GM12878 (cell line): ENCODE data around the gene LDLRAD4. TPM values are rescaled to one million over a fixed set of nuclear protein-coding genes. Genes with fewer than 3 reads are reported as not detected.

ENCODE experiments used
- ATAC-seq: fragments of 200-7000 bp; cut with Tn5 transposase; 3 replicates; pipeline ENCODE4 v1.9.1; 2020; ENCODE audit warnings: mild to moderate bottlenecking, moderate library complexity
- BruUV-seq: library from RNA; stranded (reverse); fragments of 400-500 nt; replicated peaks from 2 replicates; lab custom pipeline; 2021; lab: Mats Ljungman, UMichigan
- CTCF ChIA-PET: fragments of 300-600 bp; sonication (Branson Sonifier 250); formaldehyde crosslinking; extraction: SDS; loops from one replicate; lab custom pipeline; 2021; ENCODE audit warnings: inconsistent platforms; lab: Yijun Ruan, JAX
- POLR2A ChIA-PET: fragments of 350-600 bp; formaldehyde crosslinking; extraction: SDS; loops from one replicate; lab custom pipeline; 2021; ENCODE audit warnings: inconsistent platforms; lab: Charles Lee
- RAD21 ChIA-PET: fragments of 300-600 bp; sonication (Branson Sonifier 250); formaldehyde crosslinking; loops from one replicate; lab custom pipeline; 2023; ENCODE audit warnings: antibody characterized with exemption; ENCODE audit not compliant: unreplicated experiment; lab: Charles Lee
- SMC1A ChIA-PET: fragments of 300-600 bp; sonication (Branson Sonifier 250); formaldehyde crosslinking; loops from one replicate; lab custom pipeline; 2023; ENCODE audit not compliant: unreplicated experiment, uncharacterized antibody; lab: Charles Lee
- DNase-seq: peaks from one replicate; pipeline ENCODE4 v3.0.0-alpha.2; 2011; ENCODE audit warnings: low read depth, low spot score
- FAIRE-seq: peaks from 3 replicates; lab custom pipeline; 2011; peaks lifted over from hg19 to GRCh38; lab: Jason Lieb, UNC
- H2AFZ ChIP-seq: 2 replicates; pipeline ENCODE4 v1.6.0; 2011; ENCODE audit warnings: low read depth, low read length, control low read depth; ENCODE audit not compliant: control insufficient read depth
- H3K27ac ChIP-seq: 2 replicates; pipeline ENCODE4 v1.5.1; 2011; ENCODE audit warnings: control low read depth; ENCODE audit not compliant: control insufficient read depth, insufficient read depth
- H3K27me3 ChIP-seq, 2 experiments: replicated peaks in 1 of 2; 2 replicates each; pipeline versions ENCODE4 v1.6.0 to v1.6.1; 2011; ENCODE audit warnings: low read length in 1 of 2; ENCODE audit not compliant: control insufficient read depth in 2 of 2, insufficient read depth in 2 of 2
- H3K36me3 ChIP-seq, 2 experiments: 2 replicates each; pipeline ENCODE4 v1.5.1; 2011; ENCODE audit warnings: low read length in 1 of 2; ENCODE audit not compliant: control insufficient read depth in 2 of 2, insufficient read depth in 2 of 2
- H3K4me1 ChIP-seq: 2 replicates; pipeline ENCODE4 v1.6.1; 2011; ENCODE audit warnings: mild to moderate bottlenecking, low read length, moderate library complexity, mixed read lengths; ENCODE audit not compliant: control insufficient read depth, insufficient read depth
- H3K4me2 ChIP-seq: 2 replicates; pipeline ENCODE4 v1.6.0; 2011; ENCODE audit warnings: control low read depth; ENCODE audit not compliant: control insufficient read depth, insufficient read depth
- H3K4me3 ChIP-seq: fragments of 200-600 bp; sonication (generic); 2 replicates; pipeline ENCODE4 v1.5.1; 2016
- H3K79me2 ChIP-seq: 2 replicates; pipeline ENCODE4 v1.6.0; 2011; ENCODE audit warnings: low read length; ENCODE audit not compliant: control insufficient read depth, insufficient read depth
- H3K9ac ChIP-seq: 2 replicates; pipeline ENCODE4 v1.8.0; 2011; ENCODE audit warnings: low read length, control low read depth, mixed read lengths; ENCODE audit not compliant: control insufficient read depth, insufficient read depth
- H3K9me3 ChIP-seq: replicated peaks from 3 replicates; pipeline ENCODE4 v1.5.1; 2011; ENCODE audit warnings: mild to moderate bottlenecking, low read length; ENCODE audit not compliant: control insufficient read depth, insufficient read depth
- H4K20me1 ChIP-seq: 2 replicates; pipeline ENCODE4 v1.6.0; 2011; ENCODE audit not compliant: control insufficient read depth, insufficient read depth
- BRCA1 ChIP-seq: IDR thresholded peaks from 2 replicates; pipeline ENCODE4 v1.6.1; 2011; ENCODE audit warnings: low read depth, low read length, improper control_type of control experiment
- DPF2 ChIP-seq: fragments of 450-650 bp; IDR thresholded peaks from 2 replicates; pipeline ENCODE4 v1.6.1; 2017; ENCODE audit warnings: mild to moderate bottlenecking
- EGR1 ChIP-seq, 2 experiments: IDR thresholded peaks; 1 replicate in 1 of 2; 2 replicates in 1 of 2; pipeline ENCODE4 v1.6.1; 2011 to 2012; ENCODE audit warnings: low read depth in 2 of 2, low read length in 2 of 2, borderline replicate concordance in 1 of 2, mild to moderate bottlenecking in 1 of 2, moderate library complexity in 1 of 2
- HDGF ChIP-seq: fragments of 450-650 bp; IDR thresholded peaks from 2 replicates; pipeline ENCODE4 v1.6.1; 2016; ENCODE audit warnings: antibody characterized with exemption
- JUNB ChIP-seq: IDR thresholded peaks from 2 replicates; pipeline ENCODE4 v1.6.1; 2016; ENCODE audit warnings: antibody characterized with exemption, mild to moderate bottlenecking
- LARP7 ChIP-seq: fragments of 450-650 bp; IDR thresholded peaks from 2 replicates; pipeline ENCODE4 v1.6.1; 2017; ENCODE audit warnings: mild to moderate bottlenecking
- MEF2B ChIP-seq: fragments of 450-650 bp; IDR thresholded peaks from 2 replicates; pipeline ENCODE4 v1.6.1; 2018; ENCODE audit warnings: mild to moderate bottlenecking, moderate library complexity; ENCODE audit not compliant: partially characterized antibody, poor library complexity, severe bottlenecking
- MTA3 ChIP-seq: IDR thresholded peaks from 2 replicates; pipeline ENCODE4 v1.6.1; 2012; ENCODE audit warnings: low read length, inconsistent platforms, borderline replicate concordance
- NR2F1 ChIP-seq: fragments of 450-650 bp; conservative IDR thresholded peaks from 2 replicates; pipeline ENCODE4 v1.6.1; 2017; ENCODE audit warnings: mild to moderate bottlenecking
- RAD51 ChIP-seq: fragments of 450-650 bp; IDR thresholded peaks from 2 replicates; pipeline ENCODE4 v1.6.1; 2016; ENCODE audit warnings: moderate library complexity, mild to moderate bottlenecking, inconsistent platforms
- SMARCA5 ChIP-seq: fragments of 450-650 bp; IDR thresholded peaks from 2 replicates; pipeline ENCODE4 v1.6.1; 2017; ENCODE audit warnings: mild to moderate bottlenecking
- SMC3 ChIP-seq: IDR thresholded peaks from 2 replicates; pipeline ENCODE4 v1.6.1; 2011; ENCODE audit warnings: low read length, improper control_type of control experiment, borderline replicate concordance
- WRNIP1 ChIP-seq: IDR thresholded peaks from 2 replicates; pipeline ENCODE4 v1.6.1; 2011; ENCODE audit warnings: low read depth, low read length, improper control_type of control experiment, borderline replicate concordance
- WGBS: methylation state at CpG from one replicate; pipeline ENCODE4 v1.1.6; 2016; ENCODE audit warnings: low lambda C conversion rate; ENCODE audit not compliant: insufficient replicate concordance, insufficient coverage; ENCODE audit errors: missing lambda C conversion rate; 5-methylcytosine and 5-hydroxymethylcytosine counted together
- in situ Hi-C: fragments of 300-500 bp; cut with MboI; formaldehyde crosslinking; loops from 9 replicates; pipeline ENCODE4 v1.14.3; 2018; ENCODE audit warnings: mixed read lengths
- intact Hi-C: fragments of 100-400 bp; cut with micrococcal nuclease; formaldehyde crosslinking; loops from one replicate; pipeline ENCODE4 v1.14.2; 2022; ENCODE audit not compliant: unreplicated experiment
- polyA plus RNA-seq, 11 experiments: library from polyadenylated mRNA; depleted of rRNA in 4 of 11; unstranded in 6 of 11; stranded (reverse) in 5 of 11; fragments of >200 nt; fragmentation: Nextera tagmentation in 4 of 11; fragmentation: Illumina TruSeq in 1 of 11; extraction: Ambion mirVana in 4 of 11; extraction: Trizol in 1 of 11; gene quantifications; 1 replicate in 1 of 11; 2 replicates in 10 of 11; pipeline versions ENCODE4 v1.2.1 to v1.2.3, GENCODE V29; 2011 to 2016; ENCODE audit warnings: inconsistent platforms in 2 of 11, missing spikeins in 2 of 11, low read depth in 1 of 11
- total RNA-seq, 4 experiments: library from RNA; depleted of rRNA in 3 of 4; stranded (reverse); fragments of >200 nt in 3 of 4; fragmentation: Illumina TruSeq in 1 of 4; extraction: Trizol in 1 of 4; gene quantifications; 2 replicates each; pipeline versions ENCODE4 v1.2.1 to v1.2.3, GENCODE V29; 2013 to 2021
- TF ChIP-seq, protein P1 (sequence below): fragments of 450-650 bp; IDR thresholded peaks from 2 replicates; pipeline ENCODE4 v1.6.1; 2014; ENCODE audit warnings: mild to moderate bottlenecking
- TF ChIP-seq, protein P2 (sequence below): IDR thresholded peaks from 2 replicates; pipeline ENCODE4 v1.6.1; 2011; ENCODE audit warnings: borderline replicate concordance, low read depth, mild to moderate bottlenecking, moderate library complexity, mixed read lengths, low read length; ENCODE audit not compliant: insufficient read depth; ENCODE audit errors: extremely low read length

The LDLRAD4 gene
- total and polyA plus RNA-seq, 10 of the 15 experiments (the other 5 are each of a cell fraction or from before 2014, with no cell fraction given): 2.7 to 16.8 (median 11.2) TPM

DNA sequence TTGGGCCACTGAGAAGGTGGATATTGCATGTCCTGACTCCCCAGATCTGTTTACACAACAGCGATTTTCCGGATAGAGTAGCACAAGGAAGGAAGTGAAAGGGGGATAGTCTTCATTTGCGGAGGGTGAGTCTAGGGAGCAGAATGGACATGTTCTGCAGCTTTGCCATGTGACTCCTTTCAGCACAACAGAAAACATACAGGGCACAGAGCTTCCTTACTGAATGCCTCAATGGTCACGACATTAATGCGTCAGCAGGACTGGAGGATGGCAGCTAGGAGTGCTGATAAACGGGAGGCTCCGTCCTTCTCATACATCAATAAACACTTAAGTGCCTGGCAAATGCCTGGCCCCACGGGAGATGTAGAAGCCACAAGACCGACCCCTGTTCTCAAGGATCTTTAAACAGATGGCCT is 344.8 kb downstream of the LDLRAD4 start (continued):
- 0 out of 2 replicates have a peak, but pooled peaks have one; percentile 26 for TF ChIP-seq WRNIP1
- TF ChIP-seq NR2F1: no peak
- TF ChIP-seq BRCA1: no peak
- no peak for TF ChIP-seq EGR1 (IDR thresholded peaks at IDR 0.05; ENCODE audit: borderline replicate concordance in 1 of 2, low read depth in 2 of 2, low read length in 2 of 2)
- TF ChIP-seq RAD51: peak; percentile 38; the same call in 1 of the 2 replicates
- TF ChIP-seq HDGF: 0 out of 2 replicates have a peak, but pooled peaks have one; percentile 39
- 0 out of 2 replicates have a peak, but pooled peaks have one; percentile 8 for TF ChIP-seq DPF2
- no peak for TF ChIP-seq SMARCA5
- TF ChIP-seq MEF2B: peak; percentile 53
- no peak for TF ChIP-seq SMC3
- no peak for TF ChIP-seq MTA3
- TF ChIP-seq LARP7: peak; percentile 42; the same call in 1 of the 2 replicates

DNA sequence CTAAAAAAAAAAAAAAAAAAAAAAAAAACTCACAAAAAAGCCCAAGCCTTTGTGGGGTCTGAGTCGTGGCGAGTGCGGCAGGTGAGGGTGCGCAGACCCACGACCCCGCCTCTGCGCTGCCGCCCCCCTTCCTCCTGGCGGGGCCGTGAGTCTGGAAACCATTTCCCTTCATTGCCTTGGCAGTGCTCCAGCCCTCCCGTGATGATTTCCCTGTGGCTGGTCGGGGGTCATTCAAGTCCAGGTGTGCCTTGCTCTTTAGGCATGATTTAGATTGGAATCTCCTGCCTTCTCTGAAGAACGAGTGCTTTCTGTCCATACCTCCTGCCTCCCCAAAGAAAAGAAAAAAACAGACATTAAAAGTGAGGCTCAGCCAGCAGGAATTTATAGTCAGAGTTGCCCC is 346.0 kb downstream of the LDLRAD4 start:
- CTCF ChIA-PET: no interaction called here
- SMC1A ChIA-PET: interaction anchor here (1.5 to 8.1 kb wide), 3 partner anchors 9 to 65 kb away, joined by 4 to 220 read pairs (median 15); no protein-coding TSS in a partner anchor
- RAD21 ChIA-PET: no interaction called here
- Histone ChIP-seq H4K20me1 (no peaks in the 10 kb centered on the region), H3K36me3 (no peaks in the 10 kb centered on the region), H3K4me1 (peaks cover 74% of the 10 kb centered on the region), H3K79me2 (peaks cover 3% of the 10 kb centered on the region), H2AFZ (no peak overlapping the region), H3K4me3 (no peak overlapping the region), H3K9ac (no peak overlapping the region), H3K9me3 (no peaks in the 10 kb centered on the region), H3K4me2 (no peak overlapping the region), H3K27ac (no peak overlapping the region), H3K27me3 (no peaks in the 10 kb centered on the region)
- intact Hi-C loops: loop anchor here (5.0 to 10.0 kb wide), 3 partner anchors 163 to 677 kb away; partner anchors contain the start of genes CEP192, FAM210A and RNMT
- POLR2A ChIA-PET: interaction anchor here (7.5 to 7.6 kb wide), 2 partner anchors 20 to 48 kb away, joined by 121 to 175 read pairs; no protein-coding TSS in a partner anchor
- TF ChIP-seq JUNB: no peak
- TF ChIP-seq, protein P1, sequence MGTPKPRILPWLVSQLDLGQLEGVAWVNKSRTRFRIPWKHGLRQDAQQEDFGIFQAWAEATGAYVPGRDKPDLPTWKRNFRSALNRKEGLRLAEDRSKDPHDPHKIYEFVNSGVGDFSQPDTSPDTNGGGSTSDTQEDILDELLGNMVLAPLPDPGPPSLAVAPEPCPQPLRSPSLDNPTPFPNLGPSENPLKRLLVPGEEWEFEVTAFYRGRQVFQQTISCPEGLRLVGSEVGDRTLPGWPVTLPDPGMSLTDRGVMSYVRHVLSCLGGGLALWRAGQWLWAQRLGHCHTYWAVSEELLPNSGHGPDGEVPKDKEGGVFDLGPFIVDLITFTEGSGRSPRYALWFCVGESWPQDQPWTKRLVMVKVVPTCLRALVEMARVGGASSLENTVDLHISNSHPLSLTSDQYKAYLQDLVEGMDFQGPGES: no peak
- TF ChIP-seq, protein P2, sequence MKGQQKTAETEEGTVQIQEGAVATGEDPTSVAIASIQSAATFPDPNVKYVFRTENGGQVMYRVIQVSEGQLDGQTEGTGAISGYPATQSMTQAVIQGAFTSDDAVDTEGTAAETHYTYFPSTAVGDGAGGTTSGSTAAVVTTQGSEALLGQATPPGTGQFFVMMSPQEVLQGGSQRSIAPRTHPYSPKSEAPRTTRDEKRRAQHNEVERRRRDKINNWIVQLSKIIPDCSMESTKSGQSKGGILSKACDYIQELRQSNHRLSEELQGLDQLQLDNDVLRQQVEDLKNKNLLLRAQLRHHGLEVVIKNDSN: no peak
- no peak for FAIRE-seq
- no peak for ATAC-seq
- DNase-seq: no peak
- in situ Hi-C loops: no loop called here
- WGBS: 86% methylated on average over 11 of the region's 13 CpGs
- BruUV-seq: no TSS peak
